ENCODE measurements around the gene TMEM258. TPM values are rescaled to one million over a fixed set of nuclear protein-coding genes. Genes with fewer than 3 reads are reported as not detected.

TMEM258 gene
- total and polyA plus RNA-seq, 9 of the 15 experiments (the other 6 are each of a cell fraction or from before 2014, with no cell fraction given), result 97.2 to 856 (median 231) TPM

- Histone ChIP-seq H3K4me2 (ENCODE audit: insufficient read depth, low read length) (peak overlapping the region; percentile 77), H3K4me3 (no peak overlapping the region; the same call in 1 of the 2 replicates), H3K27me3 (ENCODE audit: control insufficient read depth in 2 of 2, insufficient read depth in 2 of 2, low read length in 2 of 2) (no peaks in the 10 kb centered on the region), H3K36me3 (ENCODE audit: control insufficient read depth, insufficient read depth, low read length) (no peaks in the 10 kb centered on the region), H4K20me1 (replicated peaks; ENCODE audit: control insufficient read depth, insufficient read depth, low read length) (no peaks in the 10 kb centered on the region), H3K9me1 (ENCODE audit: control insufficient read depth, insufficient read depth, low read length) (no peaks in the 10 kb centered on the region), H3K4me1 (replicated peaks in 1 of 2; ENCODE audit: control insufficient read depth in 2 of 2, insufficient read depth in 2 of 2, low read length in 2 of 2) (peaks cover 61 to 90% of the 10 kb centered on the region in 2 experiments), H3K9ac (ENCODE audit: insufficient read depth in 1 of 2, low read depth in 2 of 2, low read length in 2 of 2) (peak overlapping the region; percentile 29 to 87; a peak in 3 of 4 replicates), H3K9me3 (replicated peaks; ENCODE audit: control insufficient read depth, insufficient read depth, low read depth, low read length) (no peaks in the 10 kb centered on the region), H3K27ac (ENCODE audit: extremely low read depth, low read depth, low read length) (peak overlapping the region; percentile 71; the same call in 2 of the 3 replicates), H2AFZ (ENCODE audit: low read depth, low read length) (peak overlapping the region; percentile 66), H3K79me2 (ENCODE audit: control insufficient read depth, insufficient read depth, low read length) (peaks cover 21% of the 10 kb centered on the region)
- in situ Hi-C loops (cut with MboI) (loop anchor here (5.0 kb wide), 1 partner anchor 43 kb away; the partner anchor contains the start of genes FEN1 and TMEM258), intact Hi-C loops (cut with micrococcal nuclease) (loop anchor here (1.0 to 5.0 kb wide), 3 partner anchors 27 to 358 kb away; partner anchors contain the start of genes FEN1 and TMEM258)
- ChIA-PET CTCF (ENCODE audit: low intra/inter-chr PET ratio) (no interaction called here), POLR2A (interaction anchor here (0.6 to 1.6 kb wide), 10 partner anchors 12 to 273 kb away, joined by 3 to 13 read pairs (median 4); partner anchors contain the start of genes FEN1 and TMEM258)
- WGBS (ENCODE audit: insufficient coverage, low coverage, missing lambda C conversion rate), result 4% methylated on average over 18 of the region's 21 CpGs
- ATAC-seq (peak; percentile 55), FAIRE-seq (peak; percentile 74), DNase-seq (ENCODE audit: extremely low read depth in 1 of 4, low spot score in 3 of 4) (peak; percentile 72 to 92 (median 82))
- no TSS peak for BruUV-seq (replicated peaks)
- TF ChIP-seq EZH2 (IDR thresholded peaks at IDR 0.05; ENCODE audit: borderline replicate concordance, low read depth, low read length), result no peak
- peak; percentile 32; the same call in 1 of the 2 replicates for TF ChIP-seq MTA2 (IDR thresholded peaks at IDR 0.05; ENCODE audit: low read depth)
- TF ChIP-seq SREBF1 (IDR thresholded peaks at IDR 0.05; ENCODE audit: borderline replicate concordance, low read depth, low read length), result no peak
- TF ChIP-seq ZNF124 (CRISPR knock-in tag; IDR thresholded peaks at IDR 0.05), result no peak
- no peak for TF ChIP-seq CCAR2 (IDR thresholded peaks at IDR 0.05; ENCODE audit: low read depth, low read length)
- TF ChIP-seq, protein P1, sequence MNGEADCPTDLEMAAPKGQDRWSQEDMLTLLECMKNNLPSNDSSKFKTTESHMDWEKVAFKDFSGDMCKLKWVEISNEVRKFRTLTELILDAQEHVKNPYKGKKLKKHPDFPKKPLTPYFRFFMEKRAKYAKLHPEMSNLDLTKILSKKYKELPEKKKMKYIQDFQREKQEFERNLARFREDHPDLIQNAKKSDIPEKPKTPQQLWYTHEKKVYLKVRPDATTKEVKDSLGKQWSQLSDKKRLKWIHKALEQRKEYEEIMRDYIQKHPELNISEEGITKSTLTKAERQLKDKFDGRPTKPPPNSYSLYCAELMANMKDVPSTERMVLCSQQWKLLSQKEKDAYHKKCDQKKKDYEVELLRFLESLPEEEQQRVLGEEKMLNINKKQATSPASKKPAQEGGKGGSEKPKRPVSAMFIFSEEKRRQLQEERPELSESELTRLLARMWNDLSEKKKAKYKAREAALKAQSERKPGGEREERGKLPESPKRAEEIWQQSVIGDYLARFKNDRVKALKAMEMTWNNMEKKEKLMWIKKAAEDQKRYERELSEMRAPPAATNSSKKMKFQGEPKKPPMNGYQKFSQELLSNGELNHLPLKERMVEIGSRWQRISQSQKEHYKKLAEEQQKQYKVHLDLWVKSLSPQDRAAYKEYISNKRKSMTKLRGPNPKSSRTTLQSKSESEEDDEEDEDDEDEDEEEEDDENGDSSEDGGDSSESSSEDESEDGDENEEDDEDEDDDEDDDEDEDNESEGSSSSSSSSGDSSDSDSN (IDR thresholded peaks at IDR 0.05; ENCODE audit: borderline replicate concordance in 1 of 2, low read depth in 2 of 2, low read length in 2 of 2), result no peak
- TF ChIP-seq, protein P2, sequence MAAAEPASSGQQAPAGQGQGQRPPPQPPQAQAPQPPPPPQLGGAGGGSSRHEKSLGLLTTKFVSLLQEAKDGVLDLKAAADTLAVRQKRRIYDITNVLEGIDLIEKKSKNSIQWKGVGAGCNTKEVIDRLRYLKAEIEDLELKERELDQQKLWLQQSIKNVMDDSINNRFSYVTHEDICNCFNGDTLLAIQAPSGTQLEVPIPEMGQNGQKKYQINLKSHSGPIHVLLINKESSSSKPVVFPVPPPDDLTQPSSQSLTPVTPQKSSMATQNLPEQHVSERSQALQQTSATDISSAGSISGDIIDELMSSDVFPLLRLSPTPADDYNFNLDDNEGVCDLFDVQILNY (CRISPR knock-in tag; IDR thresholded peaks at IDR 0.05), result no peak
- no peak for TF ChIP-seq NR2C1 (IDR thresholded peaks at IDR 0.05)
- TF ChIP-seq NR2C1 (tag; IDR thresholded peaks at IDR 0.05), result peak; percentile 31
- TF ChIP-seq ZNF518B (CRISPR knock-in tag; IDR thresholded peaks at IDR 0.05), result no peak
- no peak for TF ChIP-seq MTF1 (CRISPR knock-in tag; IDR thresholded peaks at IDR 0.05; ENCODE audit: borderline replicate concordance)
- no peak for TF ChIP-seq HMG20A (CRISPR knock-in tag; conservative IDR thresholded peaks at IDR 0.05)
- no peak for TF ChIP-seq PURB (CRISPR knock-in tag; IDR thresholded peaks at IDR 0.05; ENCODE audit: low read depth)
- TF ChIP-seq KDM2B (CRISPR knock-in tag; IDR thresholded peaks at IDR 0.05), result no peak; the same call in 1 of the 2 replicates
- TF ChIP-seq ZNF212 (CRISPR knock-in tag; IDR thresholded peaks at IDR 0.05), result no peak
- TF ChIP-seq TBL1XR1 (IDR thresholded peaks at IDR 0.05; ENCODE audit: low read length in 2 of 2), result peak in 1 of 2 experiments; percentile 34; a peak in 1 of 4 replicates
These were observed 42.7 kb downstream of the TMEM258 start for GRCh38 chr11:61749591-61750217.

All from K562 (cell line).